D721Med (cell line): ENCODE results near the gene F7.

Experiments
- DNase-seq: peaks from one replicate; pipeline ENCODE4 v3.0.0; 2011; ENCODE audit warnings: low spot score; ENCODE audit not compliant: insufficient read length
- FAIRE-seq: peaks from 2 replicates; lab custom pipeline; 2011; peaks lifted over from hg19 to GRCh38; lab: Jason Lieb, UNC
- TF ChIP-seq, protein P1 (sequence below): IDR thresholded peaks from 2 replicates; pipeline ENCODE4 v1.5.1; 2012; ENCODE audit warnings: mild to moderate bottlenecking, control low read depth; ENCODE audit not compliant: insufficient read depth; ENCODE audit errors: missing control alignments

Gene F7

DNA sequence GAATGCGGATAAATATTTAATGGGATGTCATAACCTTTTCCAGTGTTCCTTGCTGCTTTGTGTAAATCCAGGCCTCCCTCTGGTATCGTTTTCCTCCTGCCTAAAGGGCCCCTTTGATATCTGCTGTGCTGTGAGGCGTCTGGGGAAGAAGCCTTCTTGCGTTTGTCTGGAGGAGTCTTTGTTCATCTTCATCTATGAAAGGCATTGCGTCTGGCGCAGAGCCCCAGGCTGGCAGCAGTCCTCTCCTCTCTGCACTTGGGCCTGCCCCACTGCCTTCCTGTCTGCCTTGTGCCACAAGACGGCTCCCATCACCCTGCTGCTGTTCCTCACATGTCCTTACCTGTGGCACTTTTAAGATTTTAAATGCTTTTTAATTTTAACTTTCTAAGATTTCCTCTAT lies 62.6 kb downstream of the F7 start:
- TF ChIP-seq, protein P1, sequence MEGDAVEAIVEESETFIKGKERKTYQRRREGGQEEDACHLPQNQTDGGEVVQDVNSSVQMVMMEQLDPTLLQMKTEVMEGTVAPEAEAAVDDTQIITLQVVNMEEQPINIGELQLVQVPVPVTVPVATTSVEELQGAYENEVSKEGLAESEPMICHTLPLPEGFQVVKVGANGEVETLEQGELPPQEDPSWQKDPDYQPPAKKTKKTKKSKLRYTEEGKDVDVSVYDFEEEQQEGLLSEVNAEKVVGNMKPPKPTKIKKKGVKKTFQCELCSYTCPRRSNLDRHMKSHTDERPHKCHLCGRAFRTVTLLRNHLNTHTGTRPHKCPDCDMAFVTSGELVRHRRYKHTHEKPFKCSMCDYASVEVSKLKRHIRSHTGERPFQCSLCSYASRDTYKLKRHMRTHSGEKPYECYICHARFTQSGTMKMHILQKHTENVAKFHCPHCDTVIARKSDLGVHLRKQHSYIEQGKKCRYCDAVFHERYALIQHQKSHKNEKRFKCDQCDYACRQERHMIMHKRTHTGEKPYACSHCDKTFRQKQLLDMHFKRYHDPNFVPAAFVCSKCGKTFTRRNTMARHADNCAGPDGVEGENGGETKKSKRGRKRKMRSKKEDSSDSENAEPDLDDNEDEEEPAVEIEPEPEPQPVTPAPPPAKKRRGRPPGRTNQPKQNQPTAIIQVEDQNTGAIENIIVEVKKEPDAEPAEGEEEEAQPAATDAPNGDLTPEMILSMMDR: no peak
- FAIRE-seq (no peak), DNase-seq (no peak)

GRCh38 chr13:113169277-113170272 lies 64.0 kb downstream of the F7 start:
- TF ChIP-seq, protein P1: no peak
- FAIRE-seq: no peak
- DNase-seq: no peak
